Suprapubic skin (tissue), 4 donors: ENCODE data around the gene SRCAP.

Experiments used
- EP300 ChIP-seq: sonication (generic); formaldehyde crosslinking; IDR thresholded peaks from one replicate; pipeline ENCODE4 v1.6.1; 2017; ENCODE audit warnings: antibody characterized with exemption
- POLR2A ChIP-seq, 2 donors: fragments of 450-650 bp; IDR thresholded peaks; one replicate each; pipeline ENCODE4 v1.6.1; 2017; ENCODE audit warnings: antibody characterized with exemption in 2 of 2, mild to moderate bottlenecking in 2 of 2, moderate library complexity in 2 of 2
- POLR2AphosphoS5 ChIP-seq, 3 donors: sonication (generic); formaldehyde crosslinking; IDR thresholded peaks; one replicate each; pipeline ENCODE4 v1.6.1; 2017; ENCODE audit warnings: antibody characterized with exemption in 3 of 3

GRCh38 chr16:30771726-30772125 is 72.8 kb downstream of the SRCAP start:
- TF ChIP-seq POLR2AphosphoS5 (IDR thresholded peaks at IDR 0.05) (no peak), EP300 (no peak), POLR2A (IDR thresholded peaks at IDR 0.05) (no peak)
